Liver (tissue), 9 donors: Measurements from ENCODE around the gene STAT5B. TPM values are rescaled to one million over a fixed set of nuclear protein-coding genes. Genes with fewer than 3 reads are reported as not detected.

ENCODE experiments used
- DNase-seq: peaks from one replicate; pipeline ENCODE4 v3.0.0-alpha.2; 2017; ENCODE audit warnings: low spot score
- H3K27ac ChIP-seq, 2 donors: one replicate each; pipeline ENCODE4 v1.7.0; 2013; ENCODE audit warnings: inconsistent platforms in 2 of 2, low read length in 2 of 2, control low read depth in 1 of 2, low read depth in 1 of 2, mild to moderate bottlenecking in 1 of 2
- H3K27me3 ChIP-seq, 4 donors: one replicate each; pipeline versions ENCODE4 v1.6.1 to v1.7.0; 2013; ENCODE audit warnings: low read length in 3 of 4, inconsistent platforms in 1 of 4, mild to moderate bottlenecking in 1 of 4, moderate library complexity in 1 of 4; ENCODE audit not compliant: control insufficient read depth in 4 of 4, insufficient read depth in 4 of 4
- H3K36me3 ChIP-seq, 4 donors: one replicate each; pipeline versions ENCODE4 v1.6.1 to v1.7.0; 2013; ENCODE audit warnings: low read length in 3 of 4, mild to moderate bottlenecking in 3 of 4, low read depth in 1 of 4, moderate library complexity in 1 of 4; ENCODE audit not compliant: control insufficient read depth in 4 of 4, insufficient read depth in 3 of 4
- H3K4me1 ChIP-seq, 4 donors: one replicate each; pipeline versions ENCODE4 v1.6.1 to v1.7.0; 2013; ENCODE audit warnings: low read length in 3 of 4, mild to moderate bottlenecking in 3 of 4, moderate library complexity in 1 of 4; ENCODE audit not compliant: control insufficient read depth in 4 of 4, insufficient read depth in 4 of 4
- H3K4me3 ChIP-seq, 3 donors: one replicate each; pipeline versions ENCODE4 v1.6.1 to v1.7.0; 2013; ENCODE audit warnings: low read length in 3 of 3, control low read depth in 1 of 3, low read depth in 1 of 3, mild to moderate bottlenecking in 1 of 3
- H3K9ac ChIP-seq, 2 donors: one replicate each; pipeline ENCODE4 v1.7.0; 2013; ENCODE audit warnings: low read length in 2 of 2, mild to moderate bottlenecking in 2 of 2, moderate library complexity in 2 of 2, control low read depth in 1 of 2, low read depth in 1 of 2
- H3K9me3 ChIP-seq, 4 donors: one replicate each; pipeline versions ENCODE4 v1.6.1 to v1.7.0; 2013; ENCODE audit warnings: low read length in 3 of 4; ENCODE audit not compliant: control insufficient read depth in 4 of 4
- CTCF ChIP-seq: fragments of 150-350 bp; IDR thresholded peaks from 2 replicates; pipeline ENCODE4 v1.5.1; 2017; ENCODE audit warnings: improper control_type of control experiment, low read depth, low read length; ENCODE audit not compliant: missing input control
- EGR1 ChIP-seq, 2 donors: IDR thresholded peaks; 2 replicates each; pipeline ENCODE4 v1.6.1; 2016 to 2018; ENCODE audit warnings: antibody characterized with exemption in 2 of 2, low read depth in 2 of 2
- FOXA1 ChIP-seq: IDR thresholded peaks from 2 replicates; pipeline ENCODE4 v1.6.1; 2016; ENCODE audit warnings: antibody characterized with exemption
- FOXA2 ChIP-seq: IDR thresholded peaks from 2 replicates; pipeline ENCODE4 v1.6.1; 2016; ENCODE audit warnings: antibody characterized with exemption
- GABPA ChIP-seq, 2 donors: IDR thresholded peaks in 1 of 2; conservative IDR thresholded peaks in 1 of 2; 2 replicates each; pipeline ENCODE4 v1.6.1; 2016; ENCODE audit warnings: antibody characterized with exemption in 2 of 2, mild to moderate bottlenecking in 1 of 2, moderate library complexity in 1 of 2
- HNF4A ChIP-seq, 2 donors: conservative IDR thresholded peaks; 2 replicates each; pipeline ENCODE4 v1.6.1; 2016; ENCODE audit warnings: antibody characterized with exemption in 2 of 2, mild to moderate bottlenecking in 2 of 2
- HNF4G ChIP-seq: IDR thresholded peaks from 2 replicates; pipeline ENCODE4 v1.6.1; 2016; ENCODE audit warnings: antibody characterized with exemption
- JUND ChIP-seq, 2 donors: IDR thresholded peaks; 2 replicates each; pipeline ENCODE4 v1.6.1; 2016; ENCODE audit warnings: antibody characterized with exemption in 2 of 2
- NR2F2 ChIP-seq: IDR thresholded peaks from 2 replicates; pipeline ENCODE4 v1.6.1; 2016; ENCODE audit warnings: antibody characterized with exemption
- RAD21 ChIP-seq, 2 donors: IDR thresholded peaks; 2 replicates each; pipeline ENCODE4 v1.6.1; 2016; ENCODE audit warnings: antibody characterized with exemption in 2 of 2, mild to moderate bottlenecking in 2 of 2
- RXRA ChIP-seq, 2 donors: IDR thresholded peaks; 2 replicates each; pipeline ENCODE4 v1.6.1; 2017 to 2018; ENCODE audit warnings: antibody characterized with exemption in 2 of 2, mild to moderate bottlenecking in 1 of 2
- SP1 ChIP-seq: IDR thresholded peaks from 2 replicates; pipeline ENCODE4 v1.6.1; 2018; ENCODE audit warnings: antibody characterized with exemption, mild to moderate bottlenecking
- TAF1 ChIP-seq: conservative IDR thresholded peaks from 2 replicates; pipeline ENCODE4 v1.6.1; 2016; ENCODE audit warnings: antibody characterized with exemption, mild to moderate bottlenecking
- YY1 ChIP-seq: IDR thresholded peaks from 2 replicates; pipeline ENCODE4 v1.6.1; 2016; ENCODE audit warnings: antibody characterized with exemption, mild to moderate bottlenecking
- WGBS: extraction: QIAGEN DNeasy Blood & Tissue Kit; methylation state at CpG from one replicate; pipeline ENCODE4 v1.1.7; 2013; 5-methylcytosine and 5-hydroxymethylcytosine counted together
- polyA plus RNA-seq, 2 donors: library from polyadenylated mRNA; stranded (reverse) in 1 of 2; unstranded in 1 of 2; fragments of 200-250 nt in 1 of 2; fragments of >200 nt in 1 of 2; fragmentation: Nextera tagmentation in 1 of 2; extraction: Ambion mirVana in 1 of 2; gene quantifications; one replicate each; pipeline versions ENCODE4 v1.2.1 to v1.2.3, GENCODE V29; 2013 to 2015
- total RNA-seq, 2 donors: library from RNA; depleted of rRNA; stranded (reverse); fragments of >200 nt; gene quantifications; one replicate each; pipeline ENCODE4 v1.2.3, GENCODE V29; 2014
- TF ChIP-seq, protein P1 (sequence below): IDR thresholded peaks from 2 replicates; pipeline ENCODE4 v1.6.1; 2016; ENCODE audit warnings: antibody characterized with exemption
- TF ChIP-seq, protein P2 (sequence below): IDR thresholded peaks from 2 replicates; pipeline ENCODE4 v1.6.1; 2016; ENCODE audit warnings: antibody characterized with exemption
- TF ChIP-seq, protein P3 (sequence below): IDR thresholded peaks from 2 replicates; pipeline ENCODE4 v1.6.1; 2016; ENCODE audit warnings: antibody characterized with exemption
- TF ChIP-seq, protein P4 (sequence below): IDR thresholded peaks from 2 replicates; pipeline ENCODE4 v1.6.1; 2016; ENCODE audit warnings: antibody characterized with exemption, mild to moderate bottlenecking
- donor health status: healthy.
- donor health status: healthy.
- donor health status: healthy.
- donor health status: healthy.
- donor health status: healthy.

Gene STAT5B
- total and polyA plus RNA-seq, 4 donors, result 6.7 to 33.9 (median 21.6) TPM

GRCh38 chr17:42284566-42284965 is 8.4 kb upstream of the STAT5B start:
- no peaks in the 10 kb centered on the region for H3K27me3 ChIP-seq
- no peaks in the 10 kb centered on the region for H3K9me3 ChIP-seq
- no peaks in the 10 kb centered on the region for H3K36me3 ChIP-seq
- H3K4me3 ChIP-seq, result no peak overlapping the region
- WGBS, result 98% methylated on average over 7 of the region's 7 CpGs
- TF ChIP-seq GABPA (IDR thresholded peaks at IDR 0.05 in 1 of 2, conservative IDR thresholded peaks at IDR 0.05 in 1 of 2) (no peak), JUND (IDR thresholded peaks at IDR 0.05) (no peak), TAF1 (no peak), YY1 (no peak), EGR1 (IDR thresholded peaks at IDR 0.05; ENCODE audit: low read depth in 2 of 2) (no peak)
- H3K9ac ChIP-seq, result no peak overlapping the region
- no peak for DNase-seq
- H3K27ac ChIP-seq, result no peak overlapping the region
- peaks cover 0 to 20% (median 7%) of the 10 kb centered on the region in 4 donors for H3K4me1 ChIP-seq

DNA sequence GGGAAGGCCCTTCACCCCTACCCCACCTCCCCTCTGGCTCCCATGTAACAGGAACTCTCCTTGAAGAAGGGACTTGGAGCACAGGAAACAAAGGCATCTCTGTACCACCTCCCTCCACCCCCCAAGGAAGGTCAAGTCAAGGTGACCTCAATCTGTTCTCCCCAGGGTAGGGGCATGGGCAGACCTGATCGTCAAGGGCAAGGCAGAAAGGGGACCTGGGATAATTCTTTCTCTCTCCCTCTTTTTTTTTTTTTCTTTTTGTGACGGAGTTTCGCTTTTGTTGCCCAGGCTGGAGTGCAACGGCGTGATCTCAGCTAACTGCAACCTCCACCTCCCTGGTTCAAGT is 7.8 kb upstream of the STAT5B start:
- TF ChIP-seq RAD21 (IDR thresholded peaks at IDR 0.05), result no peak
- no peak for TF ChIP-seq TAF1
- TF ChIP-seq, protein P1, sequence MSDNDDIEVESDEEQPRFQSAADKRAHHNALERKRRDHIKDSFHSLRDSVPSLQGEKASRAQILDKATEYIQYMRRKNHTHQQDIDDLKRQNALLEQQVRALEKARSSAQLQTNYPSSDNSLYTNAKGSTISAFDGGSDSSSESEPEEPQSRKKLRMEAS, result no peak
- TF ChIP-seq, protein P2, sequence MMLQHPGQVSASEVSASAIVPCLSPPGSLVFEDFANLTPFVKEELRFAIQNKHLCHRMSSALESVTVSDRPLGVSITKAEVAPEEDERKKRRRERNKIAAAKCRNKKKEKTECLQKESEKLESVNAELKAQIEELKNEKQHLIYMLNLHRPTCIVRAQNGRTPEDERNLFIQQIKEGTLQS, result no peak
- TF ChIP-seq RXRA (IDR thresholded peaks at IDR 0.05), result no peak
- TF ChIP-seq SP1, result no peak
- TF ChIP-seq CTCF, result no peak
- no peak for TF ChIP-seq YY1
- TF ChIP-seq, protein P3, sequence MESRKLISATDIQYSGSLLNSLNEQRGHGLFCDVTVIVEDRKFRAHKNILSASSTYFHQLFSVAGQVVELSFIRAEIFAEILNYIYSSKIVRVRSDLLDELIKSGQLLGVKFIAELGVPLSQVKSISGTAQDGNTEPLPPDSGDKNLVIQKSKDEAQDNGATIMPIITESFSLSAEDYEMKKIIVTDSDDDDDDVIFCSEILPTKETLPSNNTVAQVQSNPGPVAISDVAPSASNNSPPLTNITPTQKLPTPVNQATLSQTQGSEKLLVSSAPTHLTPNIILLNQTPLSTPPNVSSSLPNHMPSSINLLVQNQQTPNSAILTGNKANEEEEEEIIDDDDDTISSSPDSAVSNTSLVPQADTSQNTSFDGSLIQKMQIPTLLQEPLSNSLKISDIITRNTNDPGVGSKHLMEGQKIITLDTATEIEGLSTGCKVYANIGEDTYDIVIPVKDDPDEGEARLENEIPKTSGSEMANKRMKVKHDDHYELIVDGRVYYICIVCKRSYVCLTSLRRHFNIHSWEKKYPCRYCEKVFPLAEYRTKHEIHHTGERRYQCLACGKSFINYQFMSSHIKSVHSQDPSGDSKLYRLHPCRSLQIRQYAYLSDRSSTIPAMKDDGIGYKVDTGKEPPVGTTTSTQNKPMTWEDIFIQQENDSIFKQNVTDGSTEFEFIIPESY, result no peak
- no peak for TF ChIP-seq HNF4A (conservative IDR thresholded peaks at IDR 0.05)
- no peak for TF ChIP-seq FOXA1
- TF ChIP-seq EGR1 (IDR thresholded peaks at IDR 0.05; ENCODE audit: low read depth in 2 of 2), result no peak
- TF ChIP-seq, protein P4, sequence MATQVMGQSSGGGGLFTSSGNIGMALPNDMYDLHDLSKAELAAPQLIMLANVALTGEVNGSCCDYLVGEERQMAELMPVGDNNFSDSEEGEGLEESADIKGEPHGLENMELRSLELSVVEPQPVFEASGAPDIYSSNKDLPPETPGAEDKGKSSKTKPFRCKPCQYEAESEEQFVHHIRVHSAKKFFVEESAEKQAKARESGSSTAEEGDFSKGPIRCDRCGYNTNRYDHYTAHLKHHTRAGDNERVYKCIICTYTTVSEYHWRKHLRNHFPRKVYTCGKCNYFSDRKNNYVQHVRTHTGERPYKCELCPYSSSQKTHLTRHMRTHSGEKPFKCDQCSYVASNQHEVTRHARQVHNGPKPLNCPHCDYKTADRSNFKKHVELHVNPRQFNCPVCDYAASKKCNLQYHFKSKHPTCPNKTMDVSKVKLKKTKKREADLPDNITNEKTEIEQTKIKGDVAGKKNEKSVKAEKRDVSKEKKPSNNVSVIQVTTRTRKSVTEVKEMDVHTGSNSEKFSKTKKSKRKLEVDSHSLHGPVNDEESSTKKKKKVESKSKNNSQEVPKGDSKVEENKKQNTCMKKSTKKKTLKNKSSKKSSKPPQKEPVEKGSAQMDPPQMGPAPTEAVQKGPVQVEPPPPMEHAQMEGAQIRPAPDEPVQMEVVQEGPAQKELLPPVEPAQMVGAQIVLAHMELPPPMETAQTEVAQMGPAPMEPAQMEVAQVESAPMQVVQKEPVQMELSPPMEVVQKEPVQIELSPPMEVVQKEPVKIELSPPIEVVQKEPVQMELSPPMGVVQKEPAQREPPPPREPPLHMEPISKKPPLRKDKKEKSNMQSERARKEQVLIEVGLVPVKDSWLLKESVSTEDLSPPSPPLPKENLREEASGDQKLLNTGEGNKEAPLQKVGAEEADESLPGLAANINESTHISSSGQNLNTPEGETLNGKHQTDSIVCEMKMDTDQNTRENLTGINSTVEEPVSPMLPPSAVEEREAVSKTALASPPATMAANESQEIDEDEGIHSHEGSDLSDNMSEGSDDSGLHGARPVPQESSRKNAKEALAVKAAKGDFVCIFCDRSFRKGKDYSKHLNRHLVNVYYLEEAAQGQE, result no peak
- TF ChIP-seq HNF4G, result no peak
- TF ChIP-seq JUND (IDR thresholded peaks at IDR 0.05), result no peak
- TF ChIP-seq FOXA2, result no peak
- no peak for TF ChIP-seq NR2F2
- TF ChIP-seq GABPA (IDR thresholded peaks at IDR 0.05 in 1 of 2, conservative IDR thresholded peaks at IDR 0.05 in 1 of 2), result no peak
- Histone ChIP-seq H3K4me1 (peaks cover 0 to 15% (median 7%) of the 10 kb centered on the region in 4 donors), H3K9ac (no peak overlapping the region), H3K9me3 (no peaks in the 10 kb centered on the region), H3K4me3 (no peak overlapping the region), H3K27me3 (no peaks in the 10 kb centered on the region), H3K27ac (no peak overlapping the region), H3K36me3 (no peaks in the 10 kb centered on the region)
- 94% methylated on average over 5 of the region's 5 CpGs for WGBS
- DNase-seq, result no peak
